Measurements from ENCODE around the gene E4F1.

E4F1 gene

DNA sequence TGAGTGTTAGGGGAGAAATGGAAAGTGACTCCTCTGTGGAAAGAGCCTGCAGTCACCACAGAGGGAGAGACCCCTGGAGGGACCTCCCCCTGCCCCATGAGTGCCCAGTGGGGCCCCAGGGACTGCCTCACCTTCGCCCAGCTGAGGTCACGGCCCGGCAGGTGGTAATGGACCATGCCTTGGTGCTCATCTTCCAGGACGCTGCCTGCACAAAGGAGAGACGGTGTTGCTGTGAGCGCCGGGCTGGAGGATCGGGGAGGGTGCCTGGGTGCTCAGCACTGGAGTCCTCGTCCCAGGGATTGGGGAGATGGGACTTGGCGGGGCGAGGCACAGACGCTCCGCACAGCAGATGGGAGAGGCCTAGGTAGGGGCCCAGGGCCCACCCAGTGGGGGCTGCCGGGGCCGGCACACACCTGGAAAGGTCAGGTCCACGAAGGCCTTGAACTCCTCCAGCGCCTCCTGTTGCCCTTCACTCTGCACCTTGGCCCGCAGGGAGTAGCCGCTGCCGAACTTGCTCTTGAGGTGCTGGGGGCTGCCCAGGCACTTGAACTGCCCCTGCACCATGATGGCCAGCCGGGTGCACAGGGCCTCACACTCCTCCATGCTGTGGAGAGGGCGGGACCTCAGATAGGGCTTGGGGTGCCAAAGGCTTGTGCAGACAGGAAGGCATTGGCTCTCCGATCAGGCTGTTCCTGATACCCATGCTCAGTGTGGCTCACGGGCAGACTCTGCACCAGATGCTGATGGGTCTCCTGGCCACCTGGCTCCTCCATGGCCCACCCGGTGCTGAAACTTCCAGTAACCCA is 54.3 kb downstream of the E4F1 start:
- DNase-seq: no peak

DNA sequence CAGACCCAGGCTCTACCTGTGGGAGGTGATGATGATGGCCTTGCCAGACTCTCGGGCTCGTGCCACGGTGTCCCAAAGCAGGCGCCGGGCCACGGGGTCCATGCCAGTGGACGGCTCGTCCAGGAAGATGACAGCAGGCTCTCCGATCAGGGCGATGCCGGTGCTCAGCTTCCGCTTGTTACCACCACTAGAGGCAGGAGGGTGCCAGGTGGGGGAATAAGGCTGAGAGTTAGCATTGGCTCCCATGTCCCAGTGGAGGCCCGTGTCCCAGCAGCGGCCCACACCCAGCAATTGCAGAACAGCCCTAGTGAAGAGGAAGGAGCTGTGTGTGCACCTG is 54.8 kb downstream of the E4F1 start:
- no peak for DNase-seq

DNA sequence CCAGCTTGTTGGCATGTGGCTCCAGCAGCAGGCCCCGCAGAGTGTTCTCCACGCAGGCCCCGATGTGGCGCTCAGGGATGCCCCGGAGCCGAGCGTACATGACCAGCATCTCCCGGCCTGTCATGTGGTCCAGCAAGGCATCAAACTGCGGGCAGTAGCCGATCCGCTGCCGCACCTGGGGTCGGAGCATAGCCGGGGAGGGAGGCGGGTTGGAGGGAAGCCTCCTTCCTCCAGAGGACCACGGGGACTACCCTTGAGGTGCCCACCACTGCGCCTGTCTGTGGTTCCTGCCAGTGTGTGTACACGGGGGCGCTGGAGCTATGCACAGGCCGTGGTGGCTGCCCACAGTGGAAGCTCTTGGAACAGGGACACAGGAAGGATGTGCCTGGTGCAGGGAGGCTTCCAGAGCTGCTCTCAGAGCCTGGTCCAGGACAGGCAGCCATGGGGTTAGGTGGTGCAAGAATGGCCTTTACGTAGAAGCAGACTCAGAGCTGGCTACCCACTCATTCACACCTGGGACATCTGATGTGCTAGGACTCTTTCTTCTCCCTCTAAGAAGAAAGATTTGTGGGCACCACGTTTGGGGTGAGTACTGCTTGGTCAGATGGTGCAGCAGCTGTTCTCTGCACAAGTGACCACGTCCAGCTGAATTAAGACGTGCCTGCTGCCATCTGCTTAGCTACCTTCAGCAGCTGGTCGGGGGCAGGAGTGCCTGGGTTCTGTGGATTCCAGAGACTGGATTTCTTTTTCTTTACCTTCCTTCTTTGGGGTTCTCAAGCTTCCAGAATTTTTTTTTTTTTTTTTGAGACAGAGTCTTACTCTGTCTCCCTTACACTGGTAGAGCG is 55.8 kb downstream of the E4F1 start:
- DNase-seq: no peak

DNA sequence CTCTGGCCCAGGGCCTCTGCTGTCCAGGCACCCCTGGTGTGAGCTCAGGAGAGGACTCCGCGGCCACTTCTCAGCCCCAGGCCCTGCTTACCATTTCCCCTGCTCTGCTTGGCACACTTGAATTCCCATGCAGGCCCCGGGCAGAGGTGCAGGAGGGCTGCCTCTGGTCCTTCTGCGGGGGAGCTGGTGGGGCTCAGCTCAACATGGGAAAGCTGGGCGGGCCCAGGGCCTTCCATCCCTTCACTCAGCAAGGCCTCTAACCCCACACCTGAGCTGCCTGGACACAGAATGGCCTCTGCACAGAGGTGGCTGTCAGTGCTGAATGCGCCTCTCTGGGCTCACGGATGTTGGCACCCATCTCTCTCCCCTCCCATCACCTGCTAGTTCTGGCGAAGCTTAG is 57.1 kb downstream of the E4F1 start:
- DNase-seq: no peak

DNA sequence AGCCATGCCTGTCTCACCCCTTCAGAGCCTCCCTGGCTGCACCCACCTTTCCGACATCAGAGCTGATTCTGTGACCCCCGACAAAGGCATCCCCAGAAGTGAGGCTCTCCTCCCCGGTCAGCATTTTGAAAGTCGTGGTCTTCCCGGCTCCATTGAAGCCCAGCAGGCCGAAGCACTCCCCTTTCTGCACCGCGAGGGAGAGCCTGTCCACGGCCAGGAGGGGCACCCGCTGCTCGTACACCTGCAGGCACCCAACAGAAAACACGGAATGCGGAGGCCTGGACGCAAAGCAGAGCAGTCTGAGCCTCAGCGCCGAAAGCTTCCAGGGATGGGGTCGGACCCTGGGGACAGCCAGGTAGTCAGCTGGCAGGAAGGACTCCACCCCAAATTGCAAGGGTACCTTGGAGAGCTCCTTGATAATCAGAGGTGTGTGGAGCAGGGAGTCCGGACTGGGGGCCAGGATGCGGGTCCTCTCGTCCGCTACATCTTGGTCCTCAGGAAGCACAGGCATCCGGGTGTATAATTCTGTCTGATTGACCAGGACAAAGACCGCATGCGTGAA is 57.7 kb downstream of the E4F1 start:
- no peak for DNase-seq

DNA sequence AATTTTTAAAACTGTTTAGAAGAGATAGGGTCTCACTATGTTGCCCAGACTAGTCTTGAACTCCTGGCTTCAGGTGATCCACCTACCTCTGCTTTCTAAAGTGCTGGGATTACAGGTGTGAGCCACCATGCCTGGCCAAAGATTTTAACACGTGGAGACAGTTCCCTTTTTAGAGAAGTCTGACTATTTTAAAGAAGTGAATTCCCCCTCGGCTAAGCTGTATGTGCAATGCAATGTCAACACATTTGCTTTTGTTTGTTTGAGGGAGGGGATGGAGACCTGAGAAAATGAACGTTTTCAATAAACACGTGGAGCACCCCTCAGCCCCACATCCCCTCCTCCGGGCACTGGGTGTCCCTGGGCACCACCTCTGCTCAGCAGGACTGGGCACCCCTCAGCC is 58.9 kb downstream of the E4F1 start:
- no peak for DNase-seq

DNA sequence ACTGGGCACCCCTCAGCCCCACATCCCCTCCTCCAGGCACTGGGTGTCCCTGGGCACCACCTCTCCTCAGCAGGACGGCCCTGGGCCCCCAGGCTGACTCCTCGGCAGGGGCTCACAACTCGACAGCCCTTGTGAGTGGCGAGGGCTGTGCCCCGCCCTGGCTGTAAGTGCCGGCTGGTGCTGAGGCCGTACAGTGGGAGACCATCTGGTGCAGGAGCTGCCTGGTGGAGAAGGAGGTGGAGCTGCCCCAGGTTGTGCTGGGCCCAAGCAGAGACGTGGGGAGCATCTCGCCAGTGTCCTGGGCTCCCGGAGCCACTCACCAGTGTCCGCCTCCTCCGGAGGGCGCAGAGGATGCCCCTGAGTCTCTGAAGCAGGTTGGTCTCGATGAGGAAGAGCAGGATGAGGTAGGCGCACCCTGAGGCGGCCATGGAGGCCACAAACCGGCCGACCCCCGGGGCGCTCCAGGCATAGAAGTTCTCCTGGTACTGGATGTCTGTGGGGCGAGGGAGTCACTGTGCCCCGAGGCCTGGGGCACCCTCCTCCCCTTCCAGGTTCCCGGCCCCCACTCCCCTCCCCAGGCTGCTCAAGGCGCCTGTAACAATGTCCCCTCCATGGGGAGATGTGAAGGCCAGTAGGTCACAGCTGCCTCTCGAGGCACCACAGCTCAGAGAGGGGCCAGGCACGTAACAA is 59.6 kb downstream of the E4F1 start:
- no peak for DNase-seq

DNA sequence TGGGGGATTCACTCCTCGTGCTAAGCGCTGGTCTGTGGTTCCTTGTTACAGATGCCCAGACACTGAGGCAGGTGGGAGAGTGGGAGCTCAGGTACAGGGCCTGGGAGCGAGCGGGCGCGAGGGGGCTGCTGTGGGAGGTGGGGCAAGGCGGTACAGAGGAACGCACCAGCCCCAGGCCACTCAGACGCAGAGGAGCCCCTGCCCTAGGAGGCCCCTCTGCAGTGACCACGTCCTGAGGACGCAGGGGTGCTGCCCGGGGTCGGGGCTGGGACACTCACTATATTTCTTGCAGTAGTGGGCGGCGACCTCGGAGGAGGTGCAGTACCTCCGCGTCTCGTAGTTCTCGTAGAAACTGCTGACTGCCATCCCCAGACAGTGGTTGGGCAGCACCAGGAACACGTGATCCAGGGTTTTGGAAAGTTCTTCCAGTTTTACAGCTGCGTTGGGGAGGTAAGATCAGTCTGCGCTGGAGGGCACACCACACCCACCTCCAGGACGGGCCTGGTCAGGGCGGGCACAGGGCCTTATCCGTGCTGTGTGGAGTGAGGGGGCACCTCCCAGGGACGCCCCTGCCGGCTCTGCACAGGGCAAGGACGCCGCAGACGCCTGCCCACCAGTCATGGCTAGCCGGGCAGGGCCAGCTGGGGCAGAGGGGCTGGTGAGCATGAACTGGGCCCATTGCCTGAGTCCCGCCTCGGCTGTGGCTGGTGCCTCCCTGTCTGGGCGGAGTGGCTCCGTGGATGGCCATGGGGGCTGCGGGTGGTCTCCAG is 60.8 kb downstream of the E4F1 start:
- no peak for DNase-seq

DNA sequence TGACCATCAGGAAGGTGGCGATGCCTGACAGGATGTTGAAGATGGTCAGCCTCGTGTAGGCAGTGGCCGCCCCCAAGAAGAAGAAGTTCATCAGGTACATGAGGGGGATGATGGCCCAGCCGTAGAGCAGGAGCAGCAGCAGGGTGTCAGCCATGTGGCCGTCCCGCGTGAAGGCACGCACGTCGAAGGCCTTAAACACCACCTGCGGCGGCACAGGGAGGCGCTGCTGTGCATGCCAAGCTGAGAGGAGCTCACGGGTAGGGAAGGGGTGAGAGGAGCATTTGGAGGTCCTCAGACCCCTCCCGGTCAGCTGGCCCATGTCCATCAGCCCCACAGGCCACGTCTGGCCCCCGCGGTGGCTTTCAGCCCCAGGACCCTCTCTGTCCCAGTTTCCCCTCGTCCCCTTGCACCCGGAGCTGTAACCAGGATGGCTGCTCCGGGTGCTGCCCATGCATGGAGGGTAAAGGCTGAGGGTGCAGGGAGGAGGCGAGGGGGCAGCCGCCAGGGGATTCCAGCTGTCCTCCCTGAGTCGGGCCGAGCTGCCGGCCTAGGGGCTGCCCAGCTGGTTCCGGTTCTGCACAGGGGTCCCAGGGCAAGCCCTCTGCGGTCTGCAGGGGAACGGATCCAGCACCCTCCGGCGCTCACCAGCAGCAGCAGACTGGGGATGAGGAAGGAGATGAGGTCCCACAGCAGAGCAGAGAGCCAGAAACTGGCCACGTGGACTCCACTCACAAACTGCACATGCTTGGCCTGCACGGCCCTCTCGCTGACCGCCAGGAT is 61.6 kb downstream of the E4F1 start:
- no peak for DNase-seq

All from NCI-H1436 treated with DMSO at 0.1 percent for 48 hours (cell line).